Neutrophil (primary cell): Measurements from ENCODE around the gene MUCL3.
"Not testable (repeated sequence)": the region's sequence is repeated elsewhere in the genome, so short reads cannot be mapped to it uniquely, and the experiment has no call there.

Experiments
- H3K27ac ChIP-seq: fragments of 200-600 bp; sonication (generic); 2 replicates; pipeline ENCODE4 v1.5.1; 2016; ENCODE audit warnings: mild to moderate bottlenecking, moderate library complexity
- H3K27me3 ChIP-seq: fragments of 200-600 bp; sonication (generic); 2 replicates; pipeline ENCODE4 v1.6.0; 2016; ENCODE audit warnings: mild to moderate bottlenecking
- H3K36me3 ChIP-seq: fragments of 200-600 bp; sonication (generic); 2 replicates; pipeline ENCODE4 v1.5.1; 2017
- H3K4me1 ChIP-seq, 2 experiments: fragments of 200-600 bp in 1 of 2; sonication (generic) in 1 of 2; 1 replicate in 1 of 2; 2 replicates in 1 of 2; pipeline versions ENCODE4 v1.5.1 to v1.6.1; 2013 to 2016; ENCODE audit warnings: low read depth in 1 of 2, low read length in 1 of 2, mild to moderate bottlenecking in 1 of 2, moderate library complexity in 1 of 2; ENCODE audit not compliant: control insufficient read depth in 1 of 2, insufficient read depth in 1 of 2
- H3K4me3 ChIP-seq, 2 experiments: fragments of 200-600 bp in 1 of 2; sonication (generic) in 1 of 2; 1 replicate in 1 of 2; 2 replicates in 1 of 2; pipeline ENCODE4 v1.5.1; 2013 to 2016; ENCODE audit warnings: low read depth in 1 of 2, low read length in 1 of 2, mild to moderate bottlenecking in 1 of 2, moderate library complexity in 1 of 2
- H3K9me3 ChIP-seq: fragments of 200-600 bp; sonication (generic); 2 replicates; pipeline ENCODE4 v1.5.1; 2016
- TF ChIP-seq, protein P1 (sequence below): fragments of 200-600 bp; sonication (generic); IDR thresholded peaks from 2 replicates; pipeline ENCODE4 v1.5.1; 2016; ENCODE audit warnings: antibody characterized with exemption

Gene MUCL3

DNA sequence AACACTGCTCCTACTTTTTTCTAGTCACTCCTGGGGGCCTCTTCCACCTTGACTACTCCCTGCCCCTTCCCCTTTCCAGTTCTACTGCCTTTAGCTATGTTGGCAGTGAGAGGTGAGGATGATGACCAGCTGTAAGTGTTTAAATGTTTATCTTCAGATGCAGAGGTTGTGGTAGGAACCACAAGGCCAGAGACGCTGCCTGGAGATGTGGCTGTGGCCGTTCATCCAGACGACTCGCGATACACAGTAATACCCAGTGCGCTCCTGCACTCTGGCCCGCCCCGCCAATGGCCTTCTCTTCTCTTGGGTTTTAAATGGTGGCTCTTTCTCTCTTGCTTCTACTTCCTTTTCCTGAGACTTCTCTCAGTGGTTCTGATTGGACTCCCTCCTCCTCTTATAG is 22.1 kb upstream of the MUCL3 start:
- no peak overlapping the region for H3K27ac ChIP-seq
- H3K36me3 ChIP-seq: peaks cover 45% of the 10 kb centered on the region
- H3K4me1 ChIP-seq: peaks cover 10 to 13% of the 10 kb centered on the region in 2 experiments
- TF ChIP-seq, protein P1, sequence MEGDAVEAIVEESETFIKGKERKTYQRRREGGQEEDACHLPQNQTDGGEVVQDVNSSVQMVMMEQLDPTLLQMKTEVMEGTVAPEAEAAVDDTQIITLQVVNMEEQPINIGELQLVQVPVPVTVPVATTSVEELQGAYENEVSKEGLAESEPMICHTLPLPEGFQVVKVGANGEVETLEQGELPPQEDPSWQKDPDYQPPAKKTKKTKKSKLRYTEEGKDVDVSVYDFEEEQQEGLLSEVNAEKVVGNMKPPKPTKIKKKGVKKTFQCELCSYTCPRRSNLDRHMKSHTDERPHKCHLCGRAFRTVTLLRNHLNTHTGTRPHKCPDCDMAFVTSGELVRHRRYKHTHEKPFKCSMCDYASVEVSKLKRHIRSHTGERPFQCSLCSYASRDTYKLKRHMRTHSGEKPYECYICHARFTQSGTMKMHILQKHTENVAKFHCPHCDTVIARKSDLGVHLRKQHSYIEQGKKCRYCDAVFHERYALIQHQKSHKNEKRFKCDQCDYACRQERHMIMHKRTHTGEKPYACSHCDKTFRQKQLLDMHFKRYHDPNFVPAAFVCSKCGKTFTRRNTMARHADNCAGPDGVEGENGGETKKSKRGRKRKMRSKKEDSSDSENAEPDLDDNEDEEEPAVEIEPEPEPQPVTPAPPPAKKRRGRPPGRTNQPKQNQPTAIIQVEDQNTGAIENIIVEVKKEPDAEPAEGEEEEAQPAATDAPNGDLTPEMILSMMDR: no peak
- no peak overlapping the region for H3K4me3 ChIP-seq
- no peaks in the 10 kb centered on the region for H3K27me3 ChIP-seq
- H3K9me3 ChIP-seq: no peaks in the 10 kb centered on the region

GRCh38 chr6:30922447-30922852 is 18.3 kb upstream of the MUCL3 start:
- peaks cover 61% of the 10 kb centered on the region for H3K36me3 ChIP-seq

DNA sequence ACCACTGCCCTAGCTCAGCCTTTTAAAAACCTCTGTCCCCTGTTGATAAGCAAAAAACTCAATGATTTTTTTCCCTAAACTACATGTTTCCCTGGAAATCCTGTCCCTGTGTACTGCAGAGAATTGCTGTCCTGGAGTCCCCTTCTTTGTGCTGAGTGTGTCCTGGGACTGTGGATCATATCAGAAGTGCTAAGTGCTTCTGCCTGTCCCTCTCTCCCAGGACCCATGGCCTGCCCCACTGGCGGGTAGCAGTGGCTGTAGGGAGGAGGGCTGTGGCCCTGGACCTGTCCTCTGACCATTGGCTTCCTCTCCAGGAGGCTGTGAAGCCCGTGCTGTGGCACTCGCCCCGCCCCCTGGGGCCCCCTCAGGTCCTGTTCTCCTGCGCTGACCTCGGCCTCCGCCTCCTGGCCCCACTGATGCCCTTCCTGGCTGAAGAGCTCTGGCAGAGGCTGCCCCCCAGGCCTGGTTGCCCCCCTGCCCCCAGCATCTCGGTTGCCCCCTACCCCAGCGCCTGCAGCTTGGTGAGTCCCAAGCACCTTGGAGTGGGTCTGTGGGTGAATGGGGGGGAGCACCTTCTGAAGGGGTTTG is 16.6 kb upstream of the MUCL3 start:
- not testable (repeated sequence) for H3K9me3 ChIP-seq, H3K27me3 ChIP-seq, H3K4me3 ChIP-seq, H3K27ac ChIP-seq, H3K4me1 ChIP-seq
- H3K36me3 ChIP-seq: peaks cover 56% of the 10 kb centered on the region

More at GRCh38 chr6:30922447-30922852, 18.3 kb upstream of the MUCL3 start:
- Histone ChIP-seq H3K4me3 (no peak overlapping the region), H3K27ac (no peak overlapping the region), H3K9me3 (no peaks in the 10 kb centered on the region), H3K4me1 (no peaks in the 10 kb centered on the region), H3K27me3 (no peaks in the 10 kb centered on the region)
- TF ChIP-seq, protein P1: no peak

DNA sequence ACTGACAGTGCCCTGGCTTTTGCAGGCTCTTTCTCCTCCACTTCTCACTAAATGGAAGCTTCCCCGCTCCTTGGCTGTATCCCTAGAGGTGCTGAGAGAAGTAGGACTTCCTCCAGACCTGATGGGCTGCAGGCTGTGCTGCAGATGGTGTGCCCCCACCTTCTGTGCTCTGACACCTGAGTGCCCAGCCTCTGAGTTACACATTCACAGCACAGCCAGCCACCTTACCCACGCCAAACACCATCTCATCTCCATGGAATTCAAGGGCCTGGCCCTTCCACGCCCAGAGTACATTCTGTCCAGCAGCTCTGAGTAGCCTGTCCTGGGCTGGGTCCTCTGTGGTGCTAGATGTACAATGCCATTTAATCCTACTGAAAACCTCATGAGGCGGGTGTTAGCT is 14.1 kb upstream of the MUCL3 start:
- no peak overlapping the region for H3K27ac ChIP-seq

DNA sequence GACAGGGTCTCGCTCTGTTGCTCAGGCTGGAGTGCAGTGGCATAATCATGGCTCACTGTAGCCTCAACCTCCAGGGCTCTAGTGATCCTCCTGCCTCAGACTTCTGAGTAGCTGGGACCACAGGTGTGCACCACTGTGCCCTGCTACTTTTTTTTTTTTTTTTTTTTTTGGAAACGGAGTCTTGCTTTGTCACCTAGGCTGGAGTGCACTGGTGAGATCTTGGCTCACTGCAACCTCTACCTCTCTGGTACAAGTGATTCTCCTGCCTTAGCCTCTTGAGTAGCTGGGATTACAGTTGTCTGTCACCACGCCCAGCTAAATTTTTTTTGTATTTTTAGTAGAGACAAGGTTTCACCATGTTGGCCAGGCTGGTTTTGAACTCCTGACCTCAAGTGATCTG is 13.7 kb upstream of the MUCL3 start:
- not testable (repeated sequence) for H3K4me3 ChIP-seq, H3K4me1 ChIP-seq, H3K9me3 ChIP-seq, H3K27ac ChIP-seq
- Histone ChIP-seq H3K36me3 (peaks cover 32% of the 10 kb centered on the region), H3K27me3 (peaks cover 20% of the 10 kb centered on the region)

More for the DNA sequence above, 14.1 kb upstream of the MUCL3 start:
- Histone ChIP-seq H3K27me3 (peaks cover 18% of the 10 kb centered on the region), H3K36me3 (peaks cover 36% of the 10 kb centered on the region), H3K4me3 (no peak overlapping the region), H3K9me3 (no peaks in the 10 kb centered on the region), H3K4me1 (no peaks in the 10 kb centered on the region)
- TF ChIP-seq, protein P1: no peak

DNA sequence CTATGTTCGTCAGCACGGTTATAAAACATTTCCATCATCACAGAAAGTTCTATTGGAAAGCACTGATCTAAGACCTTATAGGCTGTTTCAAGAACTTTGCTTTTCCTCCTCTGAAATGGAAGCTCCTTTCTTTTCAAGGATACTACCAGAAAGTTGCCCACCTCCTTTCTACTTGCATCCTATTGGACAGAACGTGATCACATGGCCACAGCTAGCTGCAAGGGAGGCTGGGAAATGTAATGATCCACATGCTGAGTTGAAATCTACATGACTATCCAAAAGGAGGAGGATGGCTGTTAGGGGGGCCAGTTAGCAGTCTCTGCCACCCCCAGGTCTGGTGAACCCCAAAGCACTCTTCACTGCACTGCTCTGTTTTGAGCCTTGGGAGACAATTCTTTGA is 12.1 kb upstream of the MUCL3 start:
- Histone ChIP-seq H3K27ac (no peak overlapping the region), H3K9me3 (no peaks in the 10 kb centered on the region), H3K4me1 (no peaks in the 10 kb centered on the region), H3K4me3 (no peak overlapping the region), H3K27me3 (peaks cover 20% of the 10 kb centered on the region), H3K36me3 (peaks cover 16% of the 10 kb centered on the region)
- TF ChIP-seq, protein P1: no peak
